ENCODE measurements around the gene ZNF611. TPM values are rescaled to one million over a fixed set of nuclear protein-coding genes. Genes with fewer than 3 reads are reported as not detected.
"Not testable (repeated sequence)": the region's sequence is repeated elsewhere in the genome, so short reads cannot be mapped to it uniquely, and the experiment has no call there.

Gene ZNF611
- total RNA-seq, 4 donors from 2014 or later: 7.3 to 9.6 (median 7.6) TPM

GRCh38 chr19:52724701-52725514, 9.9 kb downstream of the ZNF611 start:
- 95% methylated on average over 23 of the region's 23 CpGs for WGBS
- Histone ChIP-seq H3K4me3 (no peak overlapping the region), H3K9me3 (no peaks in the 10 kb centered on the region), H3K27ac (replicated peaks in 1 of 4) (no peak overlapping the region), H3K4me1 (no peaks in the 10 kb centered on the region), H3K27me3 (no peaks in the 10 kb centered on the region), H3K36me3 (peaks cover 16 to 72% (median 56%) of the 10 kb centered on the region in 4 donors)
- intact Hi-C loops (cut with DNase I): no loop called here
- TF ChIP-seq POLR2A (IDR thresholded peaks at IDR 0.05; ENCODE audit: low read depth): no peak
- no peak for TF ChIP-seq CTCF (IDR thresholded peaks at IDR 0.05)
- no peak for TF ChIP-seq EP300 (IDR thresholded peaks at IDR 0.05)
- TF ChIP-seq POLR2AphosphoS5 (IDR thresholded peaks at IDR 0.05): no peak
- DNase-seq (ENCODE audit: extremely low spot score): no peak

- 87% methylated on average over 9 of the region's 9 CpGs for WGBS
- H3K27ac ChIP-seq (replicated peaks in 1 of 4); H3K4me3 ChIP-seq; DNase-seq (ENCODE audit: extremely low spot score); H3K4me1 ChIP-seq; intact Hi-C loops (cut with DNase I); H3K9me3 ChIP-seq; H3K27me3 ChIP-seq: not testable (repeated sequence)
- peaks cover 16 to 77% (median 58%) of the 10 kb centered on the region in 4 donors for H3K36me3 ChIP-seq
Observed at GRCh38 chr19:52723907-52724598, 10.8 kb downstream of the ZNF611 start.

- Histone ChIP-seq H3K27me3 (no peaks in the 10 kb centered on the region), H3K4me1 (no peaks in the 10 kb centered on the region), H3K4me3 (no peak overlapping the region), H3K27ac (replicated peaks in 1 of 4) (no peak overlapping the region), H3K36me3 (peaks cover 6 to 66% (median 47%) of the 10 kb centered on the region in 4 donors), H3K9me3 (no peaks in the 10 kb centered on the region)
- intact Hi-C loops (cut with DNase I): no loop called here
- no peak for DNase-seq (ENCODE audit: extremely low spot score)
- whole genome bisulfite sequencing: 83% methylated on average over 7 of the region's 7 CpGs
- TF ChIP-seq POLR2AphosphoS5 (IDR thresholded peaks at IDR 0.05) (no peak), POLR2A (IDR thresholded peaks at IDR 0.05; ENCODE audit: low read depth) (no peak), EP300 (IDR thresholded peaks at IDR 0.05) (no peak), CTCF (IDR thresholded peaks at IDR 0.05) (no peak)
Observed at GRCh38 chr19:52722062-52723003, 12.5 kb downstream of the ZNF611 start.

DNA sequence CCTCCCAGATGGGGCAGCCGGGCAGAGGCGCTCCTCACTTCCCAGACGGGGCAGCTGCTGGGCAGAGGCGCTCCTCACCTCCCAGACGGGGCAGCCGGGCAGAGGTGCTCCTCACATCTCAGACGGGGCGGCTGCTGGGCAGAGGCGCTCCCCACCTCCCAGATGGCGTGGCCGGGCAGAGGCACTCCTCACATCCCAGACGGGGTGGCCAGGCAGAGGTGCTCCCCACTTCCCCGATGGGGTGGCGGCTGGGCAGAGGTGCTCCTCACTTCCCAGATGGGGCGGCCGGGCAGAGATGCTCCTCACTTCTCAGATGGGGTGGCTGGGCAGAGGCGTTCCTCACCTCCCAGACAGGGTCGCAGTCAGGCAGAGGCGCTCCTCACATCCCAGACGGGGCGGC, 14.3 kb downstream of the ZNF611 start:
- H3K27me3 ChIP-seq; H3K27ac ChIP-seq (replicated peaks in 1 of 4); H3K9me3 ChIP-seq; H3K4me1 ChIP-seq; intact Hi-C loops (cut with DNase I); DNase-seq (ENCODE audit: extremely low spot score); H3K4me3 ChIP-seq: not testable (repeated sequence)
- peaks cover 5 to 54% (median 34%) of the 10 kb centered on the region in 4 donors for H3K36me3 ChIP-seq
- 100% methylated on average over 5 of the region's 21 CpGs for WGBS

DNA sequence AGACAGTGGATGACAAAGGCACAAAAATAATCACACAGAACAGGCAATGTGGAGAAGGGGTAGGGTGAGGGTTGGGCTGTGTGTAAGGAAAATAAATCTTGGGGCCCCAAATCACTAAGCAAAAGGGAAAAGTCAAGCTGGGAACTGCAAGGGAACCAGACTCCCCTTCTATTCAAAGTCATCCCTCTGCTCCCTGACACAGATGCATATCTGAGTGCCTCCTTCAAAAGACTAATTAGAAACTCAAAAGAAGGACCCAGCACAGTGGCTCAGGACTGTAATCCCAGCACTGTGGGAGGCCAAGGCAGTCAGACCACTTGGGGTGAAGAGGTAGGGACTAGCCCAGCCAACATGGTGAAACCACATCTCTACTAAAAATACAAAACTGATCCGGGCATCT, 18.3 kb downstream of the ZNF611 start:
- intact Hi-C loops (cut with DNase I): no loop called here
- Histone ChIP-seq H3K36me3 (peaks cover 12 to 68% (median 48%) of the 10 kb centered on the region in 4 donors), H3K4me3 (no peak overlapping the region), H3K4me1 (no peaks in the 10 kb centered on the region), H3K9me3 (no peaks in the 10 kb centered on the region), H3K27ac (replicated peaks in 1 of 4) (no peak overlapping the region), H3K27me3 (no peaks in the 10 kb centered on the region)
- TF ChIP-seq POLR2A (IDR thresholded peaks at IDR 0.05; ENCODE audit: low read depth) (no peak), CTCF (IDR thresholded peaks at IDR 0.05) (no peak), POLR2AphosphoS5 (IDR thresholded peaks at IDR 0.05) (no peak), EP300 (IDR thresholded peaks at IDR 0.05) (no peak)
- DNase-seq (ENCODE audit: extremely low spot score): no peak
- 92% methylated on average over 1 of the region's 1 CpG for WGBS

DNA sequence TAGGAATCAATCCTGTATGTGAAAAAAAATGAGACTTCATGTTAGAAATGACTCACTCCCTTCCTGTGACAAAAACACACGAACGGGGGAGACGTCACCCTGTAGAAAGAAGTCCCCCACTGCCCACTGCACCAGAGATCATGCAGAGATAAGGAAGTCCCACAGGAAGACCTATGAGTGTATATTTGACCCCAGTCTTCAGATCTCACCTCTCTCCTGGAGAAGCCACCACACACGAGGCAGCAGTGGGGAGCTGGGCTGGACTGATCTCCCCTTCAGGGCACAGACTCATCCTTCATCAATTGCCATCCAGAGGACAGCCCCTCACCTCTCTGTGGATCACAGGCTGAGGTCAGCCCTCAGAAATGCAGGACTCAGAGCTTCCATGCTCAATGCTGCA, 18.9 kb downstream of the ZNF611 start:
- H3K9me3 ChIP-seq; intact Hi-C loops (cut with DNase I); H3K4me3 ChIP-seq; H3K27me3 ChIP-seq; DNase-seq (ENCODE audit: extremely low spot score); H3K27ac ChIP-seq (replicated peaks in 1 of 4); H3K4me1 ChIP-seq: not testable (repeated sequence)
- peaks cover 13 to 68% (median 49%) of the 10 kb centered on the region in 4 donors for H3K36me3 ChIP-seq
- 40% methylated on average over 4 of the region's 4 CpGs for WGBS

GRCh38 chr19:52715330-52715729, 19.5 kb downstream of the ZNF611 start:
- WGBS: 78% methylated on average over 5 of the region's 5 CpGs
- H3K27me3 ChIP-seq; intact Hi-C loops (cut with DNase I); H3K27ac ChIP-seq (replicated peaks in 1 of 4); DNase-seq (ENCODE audit: extremely low spot score); H3K4me1 ChIP-seq; H3K4me3 ChIP-seq; H3K9me3 ChIP-seq: not testable (repeated sequence)
- peaks cover 16 to 68% (median 47%) of the 10 kb centered on the region in 4 donors for H3K36me3 ChIP-seq

DNA sequence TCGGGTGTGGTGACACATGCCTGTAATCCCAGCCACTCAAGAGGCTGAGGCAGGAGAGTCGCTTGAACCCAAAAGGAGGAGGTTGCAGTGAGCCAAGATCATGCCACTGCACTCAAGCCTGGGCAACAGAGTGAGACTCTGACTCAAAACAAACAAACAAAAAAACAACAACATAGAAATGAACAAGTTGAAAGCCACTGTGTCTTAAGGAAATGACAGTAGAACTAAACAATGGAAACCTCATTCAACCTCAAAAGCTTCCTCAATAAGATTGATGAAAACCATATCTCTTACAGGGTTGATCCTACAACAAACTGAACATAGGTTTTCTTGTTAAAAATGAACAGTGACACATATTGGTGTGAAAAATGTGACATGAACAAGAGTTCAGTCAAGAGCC, 21.8 kb downstream of the ZNF611 start:
- 100% methylated on average over 2 of the region's 2 CpGs for WGBS

More for the DNA sequence above, 21.8 kb downstream of the ZNF611 start:
- H3K27ac ChIP-seq (replicated peaks in 1 of 4); DNase-seq (ENCODE audit: extremely low spot score); H3K4me3 ChIP-seq; H3K27me3 ChIP-seq; H3K4me1 ChIP-seq; intact Hi-C loops (cut with DNase I); H3K9me3 ChIP-seq: not testable (repeated sequence)
- peaks cover 24 to 76% (median 55%) of the 10 kb centered on the region in 4 donors for H3K36me3 ChIP-seq

Data from esophagus muscularis mucosa (tissue), 4 donors.